BE2C (cell line): ENCODE results near the gene TMC8.

Source experiments
- DNase-seq: peaks from one replicate; pipeline ENCODE4 v3.0.0-alpha.2; 2020
- H3K27me3 ChIP-seq: fragments of 250-450 bp; sonication (Bioruptor Pico); 2 replicates; pipeline ENCODE4 v1.5.1; 2020; ENCODE audit warnings: mild to moderate bottlenecking
- H3K36me3 ChIP-seq: fragments of 250-450 bp; sonication (Bioruptor Pico); 2 replicates; pipeline ENCODE4 v1.5.1; 2020; ENCODE audit warnings: mild to moderate bottlenecking
- H3K4me1 ChIP-seq: fragments of 250-450 bp; sonication (Bioruptor Pico); 2 replicates; pipeline ENCODE4 v1.5.1; 2020
- H3K4me3 ChIP-seq: 2 replicates; pipeline ENCODE4 v1.5.1; 2011; ENCODE audit warnings: low read depth, low read length
- H3K9me3 ChIP-seq: fragments of 250-450 bp; sonication (Bioruptor Pico); 2 replicates; pipeline ENCODE4 v1.5.1; 2020
- TF ChIP-seq, protein P1 (sequence below): IDR thresholded peaks from 2 replicates; pipeline ENCODE4 v1.5.1; 2012; ENCODE audit warnings: mild to moderate bottlenecking, low read depth, low read length

TMC8 gene

DNA sequence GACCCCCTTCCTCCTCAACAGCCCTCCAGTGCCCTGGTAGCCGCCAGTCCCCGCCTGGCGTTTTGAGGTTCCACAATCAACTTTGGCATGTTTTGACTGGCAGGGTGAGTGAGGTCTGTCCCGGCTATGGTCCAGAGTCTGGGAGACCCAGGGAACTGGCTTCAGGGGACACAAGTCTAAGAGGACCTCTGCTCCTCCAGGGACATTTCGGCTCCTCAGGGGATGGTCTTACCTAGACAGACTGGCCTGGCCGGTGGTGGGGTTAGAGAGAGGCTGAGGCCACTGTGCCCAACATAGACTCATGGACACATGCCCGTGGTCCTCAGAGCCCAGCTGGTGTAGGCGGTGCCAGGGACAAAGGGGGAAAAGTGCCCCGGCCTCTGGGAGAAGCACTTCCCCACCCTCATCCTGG is 2.2 kb downstream of the TMC8 start:
- Histone ChIP-seq H3K27me3 (0 out of 2 replicates have a peak, but pooled peaks cover 4% of the 10 kb centered on the region), H3K4me1 (no peaks in the 10 kb centered on the region), H3K9me3 (no peaks in the 10 kb centered on the region), H3K4me3 (no peak overlapping the region), H3K36me3 (no peaks in the 10 kb centered on the region)
- DNase-seq = no peak
- TF ChIP-seq, protein P1, sequence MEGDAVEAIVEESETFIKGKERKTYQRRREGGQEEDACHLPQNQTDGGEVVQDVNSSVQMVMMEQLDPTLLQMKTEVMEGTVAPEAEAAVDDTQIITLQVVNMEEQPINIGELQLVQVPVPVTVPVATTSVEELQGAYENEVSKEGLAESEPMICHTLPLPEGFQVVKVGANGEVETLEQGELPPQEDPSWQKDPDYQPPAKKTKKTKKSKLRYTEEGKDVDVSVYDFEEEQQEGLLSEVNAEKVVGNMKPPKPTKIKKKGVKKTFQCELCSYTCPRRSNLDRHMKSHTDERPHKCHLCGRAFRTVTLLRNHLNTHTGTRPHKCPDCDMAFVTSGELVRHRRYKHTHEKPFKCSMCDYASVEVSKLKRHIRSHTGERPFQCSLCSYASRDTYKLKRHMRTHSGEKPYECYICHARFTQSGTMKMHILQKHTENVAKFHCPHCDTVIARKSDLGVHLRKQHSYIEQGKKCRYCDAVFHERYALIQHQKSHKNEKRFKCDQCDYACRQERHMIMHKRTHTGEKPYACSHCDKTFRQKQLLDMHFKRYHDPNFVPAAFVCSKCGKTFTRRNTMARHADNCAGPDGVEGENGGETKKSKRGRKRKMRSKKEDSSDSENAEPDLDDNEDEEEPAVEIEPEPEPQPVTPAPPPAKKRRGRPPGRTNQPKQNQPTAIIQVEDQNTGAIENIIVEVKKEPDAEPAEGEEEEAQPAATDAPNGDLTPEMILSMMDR = no peak

GRCh38 chr17:78133179-78133951 is 2.8 kb downstream of the TMC8 start:
- TF ChIP-seq, protein P1 = no peak
- Histone ChIP-seq H3K4me3 (no peak overlapping the region), H3K9me3 (no peaks in the 10 kb centered on the region), H3K36me3 (no peaks in the 10 kb centered on the region), H3K27me3 (0 out of 2 replicates have a peak, but pooled peaks cover 4% of the 10 kb centered on the region), H3K4me1 (no peaks in the 10 kb centered on the region)
- peak; percentile 14 for DNase-seq

DNA sequence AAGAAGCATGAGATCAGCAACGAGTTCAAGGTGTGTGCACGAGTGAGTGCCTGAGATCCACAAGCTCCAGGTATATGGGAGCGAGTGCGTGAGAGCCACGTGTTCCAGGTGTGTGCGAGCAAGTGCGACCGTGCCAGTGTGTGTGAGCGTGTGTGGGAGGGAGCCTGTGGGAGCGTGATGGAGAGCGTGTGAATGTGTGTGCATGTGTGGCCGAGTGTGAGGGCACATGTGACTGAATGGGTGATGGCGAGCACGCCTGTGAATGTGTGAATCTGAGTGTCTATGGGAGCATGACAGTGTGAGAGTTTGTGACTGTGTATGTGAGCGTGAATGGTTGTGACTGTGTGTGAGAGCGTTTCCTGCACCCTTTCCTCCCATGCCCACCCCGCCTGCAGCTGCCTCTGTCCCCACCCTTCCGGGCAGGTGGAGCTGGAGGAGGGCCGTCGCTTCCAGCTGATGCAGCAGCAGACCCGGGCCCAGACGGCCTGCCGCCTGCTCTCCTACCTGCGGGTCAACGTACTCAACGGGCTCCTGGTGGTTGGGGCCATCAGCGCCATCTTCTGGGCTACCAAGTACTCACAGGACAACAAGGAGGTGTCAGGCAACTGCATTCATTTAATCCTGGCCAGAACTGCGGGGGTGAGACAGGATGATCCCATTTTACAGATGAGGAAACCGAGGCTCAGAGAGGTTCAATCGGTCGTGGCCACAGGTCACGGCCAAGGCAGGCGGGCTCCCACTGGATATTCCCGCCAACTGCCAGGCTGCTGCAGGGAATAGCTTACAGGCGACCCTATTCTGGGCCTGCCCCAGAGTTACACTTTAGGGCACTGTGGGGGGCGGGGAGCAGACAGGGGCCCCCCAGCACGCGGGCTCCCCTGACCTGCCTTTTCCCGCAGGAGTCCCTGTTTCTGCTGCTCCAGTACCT is 3.7 kb downstream of the TMC8 start:
- H3K9me3 ChIP-seq = no peaks in the 10 kb centered on the region
- DNase-seq = peak; percentile 68
- H3K4me1 ChIP-seq = no peaks in the 10 kb centered on the region
- H3K27me3 ChIP-seq = 0 out of 2 replicates have a peak, but pooled peaks cover 4% of the 10 kb centered on the region
- TF ChIP-seq, protein P1 = peak; percentile 61
- H3K36me3 ChIP-seq = no peaks in the 10 kb centered on the region
- no peak overlapping the region for H3K4me3 ChIP-seq

- H3K27me3 ChIP-seq = 0 out of 2 replicates have a peak, but pooled peaks cover 4% of the 10 kb centered on the region
- no peaks in the 10 kb centered on the region for H3K4me1 ChIP-seq
- H3K4me3 ChIP-seq = no peak overlapping the region
- no peaks in the 10 kb centered on the region for H3K36me3 ChIP-seq
- H3K9me3 ChIP-seq = no peaks in the 10 kb centered on the region
- TF ChIP-seq, protein P1 = no peak
- no peak for DNase-seq
These were observed 4.4 kb downstream of the TMC8 start for GRCh38 chr17:78134899-78135385.

- no peaks in the 10 kb centered on the region for H3K4me1 ChIP-seq
- H3K36me3 ChIP-seq = no peaks in the 10 kb centered on the region
- H3K4me3 ChIP-seq = no peak overlapping the region
- H3K27me3 ChIP-seq = 0 out of 2 replicates have a peak, but pooled peaks cover 4% of the 10 kb centered on the region
- DNase-seq = no peak
- no peaks in the 10 kb centered on the region for H3K9me3 ChIP-seq
- TF ChIP-seq, protein P1 = no peak
These were observed 5.4 kb downstream of the TMC8 start for GRCh38 chr17:78135858-78136500.
